ENCODE results near the gene RNF224.
A peak's percentile ranks its signal among the peaks of the same experiment; 100 is the strongest.

The RNF224 gene

GRCh38 chr9:137273611-137274320 is 46.5 kb downstream of the RNF224 start:
- no peak for DNase-seq (ENCODE audit: low read depth)

- no peak for DNase-seq (ENCODE audit: low read depth)
Observed at GRCh38 chr9:137275203-137275587, 47.9 kb downstream of the RNF224 start.

DNA sequence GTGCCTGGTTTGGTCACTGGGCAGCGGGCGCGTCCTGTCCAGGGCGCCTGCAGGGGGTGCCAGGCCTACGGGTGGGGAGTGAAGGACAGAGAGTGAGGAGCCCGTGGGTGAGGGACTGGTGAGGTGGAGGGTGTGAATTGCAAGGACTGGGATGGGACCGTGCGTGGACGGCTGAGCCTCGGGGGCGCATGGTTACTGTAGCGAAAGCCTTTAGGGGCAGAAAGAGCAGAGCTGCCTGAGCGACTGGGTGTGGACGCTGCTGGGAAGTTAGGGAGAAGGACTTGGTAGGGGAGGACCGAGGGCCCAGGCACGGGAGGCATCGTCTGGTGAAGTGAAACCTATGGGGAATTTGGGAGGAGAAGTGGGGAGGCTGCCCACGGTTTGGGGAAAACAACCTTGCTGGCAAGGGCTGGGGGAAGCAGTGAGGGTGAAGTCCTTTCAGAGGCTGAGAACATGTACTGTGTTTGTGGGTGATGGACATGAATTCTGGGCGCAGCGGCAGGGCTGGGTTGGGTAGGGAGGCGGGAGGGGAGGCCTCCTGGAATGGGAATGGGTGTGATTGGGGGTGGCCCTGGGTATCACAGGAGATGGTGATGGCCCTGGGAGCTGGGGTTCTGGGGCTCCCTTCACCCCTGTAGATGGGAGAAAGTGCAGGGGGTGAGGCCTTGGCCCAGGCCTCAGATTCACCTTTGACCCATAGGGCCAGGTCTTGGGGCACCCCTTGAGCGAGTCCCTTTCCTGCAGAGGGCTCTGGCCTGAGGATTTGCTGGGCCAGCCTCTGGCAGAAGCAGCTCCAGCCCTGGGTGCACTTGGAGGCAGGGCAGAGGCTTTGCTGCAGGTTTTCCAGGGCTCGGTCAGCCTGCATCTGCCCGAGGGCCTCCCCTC is 48.5 kb downstream of the RNF224 start:
- DNase-seq (ENCODE audit: low read depth), result no peak

DNA sequence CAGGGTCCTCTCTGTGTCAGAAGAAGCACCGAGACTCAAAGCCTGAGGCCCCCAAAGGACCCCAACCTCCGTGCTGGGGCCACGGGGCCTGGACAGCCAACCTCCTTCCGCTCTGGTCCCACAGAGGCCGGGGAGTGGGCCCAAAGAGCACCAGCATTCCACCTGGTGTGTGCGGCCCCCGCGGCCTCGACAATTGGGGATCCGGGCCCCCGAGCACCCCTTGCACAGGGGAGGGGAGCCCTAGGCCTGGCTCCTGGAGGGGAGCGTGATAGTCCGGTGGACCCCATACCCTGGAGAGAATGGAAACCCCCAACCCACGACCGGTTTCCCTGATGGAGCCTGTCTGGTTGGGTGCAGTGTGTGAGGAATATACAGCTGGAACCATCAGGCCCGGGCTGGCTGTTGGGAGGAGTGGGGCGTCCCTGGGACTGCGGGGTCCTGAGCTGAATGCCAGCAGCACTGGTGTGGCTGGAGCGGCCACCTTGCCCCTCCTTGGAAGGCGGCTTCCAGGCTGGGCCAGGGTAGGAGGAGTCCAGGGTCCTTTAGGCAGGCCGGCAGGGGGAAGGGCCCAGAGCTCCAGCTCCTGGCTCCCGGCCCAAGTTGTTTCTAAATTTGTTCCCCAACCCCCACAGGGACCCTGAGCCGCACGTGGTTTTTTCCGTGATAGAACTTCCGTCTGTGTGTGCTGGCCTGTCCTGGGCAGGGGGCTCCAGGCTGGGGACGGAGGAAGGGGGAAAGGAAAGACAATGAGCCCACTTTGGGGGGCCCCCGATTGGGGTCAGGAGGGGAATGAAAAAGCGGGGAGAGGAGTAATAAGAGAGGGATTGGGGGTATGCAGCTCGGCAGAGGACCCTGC is 49.4 kb downstream of the RNF224 start:
- DNase-seq (ENCODE audit: low read depth), result peak; percentile 63

- DNase-seq (ENCODE audit: low read depth), result peak; percentile 75
Observed at GRCh38 chr9:137277329-137278041, 50.2 kb downstream of the RNF224 start, which contains the start of gene TOR4A. Gene TOR4A, plus strand, starts transcription at chr9:137277726. Its CDS starts 964 bp downstream, at chr9:137278690.

GRCh38 chr9:137278061-137278701 is 50.9 kb downstream of the RNF224 start:
- DNase-seq (ENCODE audit: low read depth), result no peak
